SK-N-SH (cell line): ENCODE results near the gene WARS2.

Source experiments
- CTCF ChIP-seq: fragments of 200-600 bp; sonication (generic); IDR thresholded peaks from 2 replicates; pipeline ENCODE4 v1.6.1; 2017; ENCODE audit warnings: antibody characterized with exemption, mild to moderate bottlenecking, moderate library complexity
- NFIC ChIP-seq: IDR thresholded peaks from 2 replicates; pipeline ENCODE4 v1.4.0; 2012; ENCODE audit warnings: borderline replicate concordance
- RFX5 ChIP-seq: IDR thresholded peaks from 2 replicates; pipeline ENCODE4 v1.6.1; 2012; ENCODE audit warnings: mild to moderate bottlenecking, improper control_type of control experiment, low read length

- no peak for TF ChIP-seq RFX5
- no peak for TF ChIP-seq CTCF
- TF ChIP-seq NFIC, result no peak
Measured at GRCh38 chr1:119040906-119041305, 99.5 kb downstream of the WARS2 start.
